Measurements from ENCODE around the gene MYH6. TPM values are rescaled to one million over a fixed set of nuclear protein-coding genes. Genes with fewer than 3 reads are reported as not detected.
A peak's percentile ranks its signal among the peaks of the same experiment; 100 is the strongest.

The MYH6 gene
- total RNA-seq, 1 donor from 2014 or later, result not detected

DNA sequence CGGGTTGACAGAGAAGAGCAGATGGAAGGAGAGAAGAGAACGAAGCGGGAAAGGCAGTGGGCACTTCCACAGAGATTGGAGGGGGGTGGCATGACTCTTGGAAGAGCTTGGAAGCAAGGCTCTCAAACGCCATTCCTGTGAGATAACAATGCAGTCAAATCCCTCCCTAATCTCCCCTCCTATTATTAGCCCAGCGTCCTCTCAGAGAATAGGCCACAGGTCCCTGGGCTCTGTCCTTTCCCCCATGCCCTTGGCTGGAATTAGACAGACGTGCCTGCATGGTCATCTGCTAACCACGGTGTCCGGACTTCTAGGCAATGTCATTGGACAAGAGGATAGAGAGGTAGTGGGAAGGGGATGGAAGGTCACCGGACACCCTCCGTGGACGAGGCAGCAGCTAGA is 35.3 kb upstream of the MYH6 start:
- no peaks in the 10 kb centered on the region for H3K36me3 Mint-ChIP-seq
- no peak overlapping the region for H3K27ac Mint-ChIP-seq
- no peak for DNase-seq (ENCODE audit: low spot score in 2 of 2, unreplicated experiment in 2 of 2)
- no peaks in the 10 kb centered on the region for H3K9me3 Mint-ChIP-seq
- peaks cover 11% of the 10 kb centered on the region for H3K4me1 Mint-ChIP-seq
- H3K4me3 Mint-ChIP-seq, result no peak overlapping the region
- TF ChIP-seq, protein P1, sequence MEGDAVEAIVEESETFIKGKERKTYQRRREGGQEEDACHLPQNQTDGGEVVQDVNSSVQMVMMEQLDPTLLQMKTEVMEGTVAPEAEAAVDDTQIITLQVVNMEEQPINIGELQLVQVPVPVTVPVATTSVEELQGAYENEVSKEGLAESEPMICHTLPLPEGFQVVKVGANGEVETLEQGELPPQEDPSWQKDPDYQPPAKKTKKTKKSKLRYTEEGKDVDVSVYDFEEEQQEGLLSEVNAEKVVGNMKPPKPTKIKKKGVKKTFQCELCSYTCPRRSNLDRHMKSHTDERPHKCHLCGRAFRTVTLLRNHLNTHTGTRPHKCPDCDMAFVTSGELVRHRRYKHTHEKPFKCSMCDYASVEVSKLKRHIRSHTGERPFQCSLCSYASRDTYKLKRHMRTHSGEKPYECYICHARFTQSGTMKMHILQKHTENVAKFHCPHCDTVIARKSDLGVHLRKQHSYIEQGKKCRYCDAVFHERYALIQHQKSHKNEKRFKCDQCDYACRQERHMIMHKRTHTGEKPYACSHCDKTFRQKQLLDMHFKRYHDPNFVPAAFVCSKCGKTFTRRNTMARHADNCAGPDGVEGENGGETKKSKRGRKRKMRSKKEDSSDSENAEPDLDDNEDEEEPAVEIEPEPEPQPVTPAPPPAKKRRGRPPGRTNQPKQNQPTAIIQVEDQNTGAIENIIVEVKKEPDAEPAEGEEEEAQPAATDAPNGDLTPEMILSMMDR (IDR thresholded peaks at IDR 0.05; ENCODE audit: unreplicated experiment), result no peak
- H3K27me3 Mint-ChIP-seq (ENCODE audit: low read depth), result peaks cover 31% of the 10 kb centered on the region

DNA sequence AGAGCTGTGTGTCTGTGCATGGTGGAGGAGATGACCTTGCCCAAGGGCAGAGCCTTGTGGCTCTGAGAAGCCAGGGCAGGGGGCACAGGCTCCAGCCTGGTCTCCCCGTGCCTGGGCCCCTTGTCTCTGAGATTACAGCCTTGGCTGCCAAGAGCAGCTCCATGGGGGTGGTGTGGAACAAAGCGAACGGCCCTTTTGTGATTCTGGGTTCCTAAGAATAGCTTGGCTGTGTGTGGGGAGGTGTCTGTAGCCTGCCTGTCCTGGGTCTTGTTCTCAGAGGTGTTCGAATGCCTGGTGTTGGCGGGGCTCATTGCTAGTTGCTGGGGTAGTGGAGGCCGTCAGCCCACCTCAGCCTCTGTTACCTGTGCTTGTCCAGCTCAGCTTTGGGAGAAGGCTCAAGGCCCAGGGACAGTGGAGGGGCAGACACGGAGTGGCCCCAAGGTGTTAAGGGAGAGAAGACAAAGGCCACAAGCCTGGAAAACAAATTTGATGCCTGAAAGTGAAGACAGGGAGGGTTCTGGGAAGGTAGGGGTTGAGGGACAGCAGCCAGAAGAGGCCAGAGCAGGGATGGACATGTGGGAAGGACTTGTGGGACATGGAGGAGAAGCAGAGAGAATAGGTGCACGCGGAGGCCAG is 34.8 kb upstream of the MYH6 start:
- no peaks in the 10 kb centered on the region for H3K36me3 Mint-ChIP-seq
- H3K4me3 Mint-ChIP-seq, result no peak overlapping the region
- no peak overlapping the region for H3K27ac Mint-ChIP-seq
- DNase-seq (ENCODE audit: low spot score in 2 of 2, unreplicated experiment in 2 of 2), result no peak
- peaks cover 31% of the 10 kb centered on the region for H3K27me3 Mint-ChIP-seq (ENCODE audit: low read depth)
- no peaks in the 10 kb centered on the region for H3K9me3 Mint-ChIP-seq
- TF ChIP-seq, protein P1 (IDR thresholded peaks at IDR 0.05; ENCODE audit: unreplicated experiment), result no peak
- peaks cover 17% of the 10 kb centered on the region for H3K4me1 Mint-ChIP-seq

DNA sequence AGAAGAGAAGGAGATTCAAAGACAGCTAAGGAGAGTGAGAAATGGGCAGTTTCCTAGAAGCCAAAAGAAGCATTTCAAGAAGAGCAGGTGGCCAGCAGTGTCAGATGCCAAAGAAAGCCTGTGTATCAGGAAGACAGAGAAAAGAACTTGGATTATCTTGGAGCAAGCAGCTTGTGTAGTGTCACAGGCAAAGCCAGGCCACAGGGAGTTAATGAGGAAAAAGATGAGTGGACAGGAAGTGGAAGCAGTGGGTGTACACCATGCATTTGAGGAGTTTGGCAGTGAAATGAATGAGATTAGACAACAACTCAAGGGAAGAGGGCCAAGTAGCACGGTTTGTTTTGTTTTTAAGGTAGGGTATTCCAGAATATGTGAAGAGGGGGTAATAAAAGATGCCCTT is 33.0 kb upstream of the MYH6 start:
- Mint-ChIP-seq H3K27me3 (ENCODE audit: low read depth) (peaks cover 31% of the 10 kb centered on the region), H3K27ac (no peak overlapping the region), H3K4me1 (peaks cover 21% of the 10 kb centered on the region), H3K4me3 (no peak overlapping the region), H3K9me3 (no peaks in the 10 kb centered on the region), H3K36me3 (no peaks in the 10 kb centered on the region)
- TF ChIP-seq, protein P1 (IDR thresholded peaks at IDR 0.05; ENCODE audit: unreplicated experiment), result no peak
- peak in 1 of 2 experiments; percentile 5 for DNase-seq (ENCODE audit: low spot score in 2 of 2, unreplicated experiment in 2 of 2)

DNA sequence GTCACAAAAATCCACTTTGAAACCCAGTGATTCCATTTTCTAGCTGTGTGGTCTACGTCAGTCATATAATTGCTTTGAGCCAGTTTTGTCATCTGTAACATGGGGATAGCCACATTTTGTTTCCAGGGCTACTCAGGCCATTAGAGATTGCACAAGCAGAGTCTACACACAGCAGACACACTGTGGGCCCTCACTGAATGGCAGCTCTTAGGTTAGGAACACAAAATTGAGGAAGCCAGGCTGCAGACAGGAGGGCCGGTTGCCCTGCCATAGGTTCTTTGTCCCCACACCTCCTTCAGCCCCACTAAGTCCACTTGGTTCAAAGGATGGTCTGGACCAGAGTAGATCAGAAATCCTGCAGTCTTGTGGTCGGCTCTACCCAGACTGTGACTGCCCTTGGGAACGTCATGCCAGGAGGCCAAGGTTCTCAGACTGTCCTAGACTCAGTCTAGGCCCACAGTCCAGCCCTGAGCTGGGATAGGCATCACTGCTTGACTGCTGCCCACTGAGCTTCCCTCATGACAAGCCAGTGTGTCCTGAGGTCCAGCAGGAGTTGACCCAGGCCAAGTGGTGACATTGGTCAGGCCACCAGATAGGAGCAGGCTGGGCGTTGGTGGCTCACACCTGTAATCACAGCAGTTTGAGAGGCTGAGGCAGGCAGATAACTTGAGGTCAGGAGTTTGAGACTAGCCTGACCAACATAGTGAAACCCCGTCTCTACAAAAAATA is 31.2 kb upstream of the MYH6 start:
- TF ChIP-seq, protein P1 (IDR thresholded peaks at IDR 0.05; ENCODE audit: unreplicated experiment), result no peak
- peaks cover 39% of the 10 kb centered on the region for H3K27me3 Mint-ChIP-seq (ENCODE audit: low read depth)
- peaks cover 21% of the 10 kb centered on the region for H3K4me1 Mint-ChIP-seq
- no peaks in the 10 kb centered on the region for H3K36me3 Mint-ChIP-seq
- no peak overlapping the region for H3K27ac Mint-ChIP-seq
- peak in 1 of 2 experiments; percentile 19 for DNase-seq (ENCODE audit: low spot score in 2 of 2, unreplicated experiment in 2 of 2)
- H3K9me3 Mint-ChIP-seq, result no peaks in the 10 kb centered on the region
- H3K4me3 Mint-ChIP-seq, result no peak overlapping the region

DNA sequence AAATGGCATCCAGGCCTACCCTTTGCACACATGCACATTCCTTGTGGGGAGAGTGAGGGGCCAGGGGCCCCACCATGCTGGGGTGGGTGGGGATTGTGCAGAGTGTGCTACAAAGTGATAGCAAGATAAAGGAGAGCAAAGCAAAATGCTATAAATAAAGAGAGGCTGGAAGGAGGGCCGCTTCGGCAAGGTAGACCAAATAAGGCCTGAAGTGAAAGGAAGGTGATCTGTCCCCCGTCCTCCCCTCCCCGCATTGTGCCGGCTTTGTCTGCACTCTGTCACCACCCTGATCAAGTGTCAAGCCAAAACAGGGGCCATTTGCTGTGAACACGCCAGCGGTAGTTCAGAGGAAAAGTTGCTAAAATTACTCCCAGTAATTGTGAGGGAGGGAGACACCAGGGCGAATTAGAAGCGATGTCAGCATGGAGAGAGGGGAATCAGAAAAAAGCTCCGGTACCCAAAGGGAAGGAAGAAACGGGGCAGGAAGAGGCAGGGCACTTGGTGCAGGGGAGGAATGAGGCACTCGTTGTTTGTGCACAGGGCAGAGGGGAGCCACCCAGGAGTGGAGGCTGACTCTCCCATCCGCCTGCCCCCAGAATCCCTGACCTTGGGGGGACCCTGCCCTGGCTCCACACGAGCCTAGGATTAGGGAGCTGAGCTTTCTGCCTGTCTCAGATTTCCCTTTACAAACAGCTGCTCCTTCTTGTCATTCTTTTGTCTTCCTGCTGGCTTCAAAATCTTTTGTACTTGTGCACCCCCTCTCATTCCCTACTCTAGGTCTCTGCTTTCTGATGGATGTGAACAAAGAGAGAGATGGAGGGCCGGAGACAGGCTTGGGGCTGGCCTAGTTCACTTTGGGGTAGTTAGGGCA is 30.3 kb upstream of the MYH6 start:
- H3K27ac Mint-ChIP-seq, result peak overlapping the region; percentile 75
- TF ChIP-seq, protein P1 (IDR thresholded peaks at IDR 0.05; ENCODE audit: unreplicated experiment), result no peak
- peak in 1 of 2 experiments; percentile 38 for DNase-seq (ENCODE audit: low spot score in 2 of 2, unreplicated experiment in 2 of 2)

More for the DNA sequence above, 30.3 kb upstream of the MYH6 start:
- Mint-ChIP-seq H3K36me3 (no peaks in the 10 kb centered on the region), H3K4me3 (no peak overlapping the region), H3K9me3 (no peaks in the 10 kb centered on the region), H3K27me3 (ENCODE audit: low read depth) (peaks cover 39% of the 10 kb centered on the region), H3K4me1 (peaks cover 21% of the 10 kb centered on the region)
